Measurements from ENCODE around the gene SIRPA. TPM values are rescaled to one million over a fixed set of nuclear protein-coding genes. Genes with fewer than 3 reads are reported as not detected.

SIRPA gene
- total RNA-seq, 1 experiment from 2014 or later = 8.9 TPM

DNA sequence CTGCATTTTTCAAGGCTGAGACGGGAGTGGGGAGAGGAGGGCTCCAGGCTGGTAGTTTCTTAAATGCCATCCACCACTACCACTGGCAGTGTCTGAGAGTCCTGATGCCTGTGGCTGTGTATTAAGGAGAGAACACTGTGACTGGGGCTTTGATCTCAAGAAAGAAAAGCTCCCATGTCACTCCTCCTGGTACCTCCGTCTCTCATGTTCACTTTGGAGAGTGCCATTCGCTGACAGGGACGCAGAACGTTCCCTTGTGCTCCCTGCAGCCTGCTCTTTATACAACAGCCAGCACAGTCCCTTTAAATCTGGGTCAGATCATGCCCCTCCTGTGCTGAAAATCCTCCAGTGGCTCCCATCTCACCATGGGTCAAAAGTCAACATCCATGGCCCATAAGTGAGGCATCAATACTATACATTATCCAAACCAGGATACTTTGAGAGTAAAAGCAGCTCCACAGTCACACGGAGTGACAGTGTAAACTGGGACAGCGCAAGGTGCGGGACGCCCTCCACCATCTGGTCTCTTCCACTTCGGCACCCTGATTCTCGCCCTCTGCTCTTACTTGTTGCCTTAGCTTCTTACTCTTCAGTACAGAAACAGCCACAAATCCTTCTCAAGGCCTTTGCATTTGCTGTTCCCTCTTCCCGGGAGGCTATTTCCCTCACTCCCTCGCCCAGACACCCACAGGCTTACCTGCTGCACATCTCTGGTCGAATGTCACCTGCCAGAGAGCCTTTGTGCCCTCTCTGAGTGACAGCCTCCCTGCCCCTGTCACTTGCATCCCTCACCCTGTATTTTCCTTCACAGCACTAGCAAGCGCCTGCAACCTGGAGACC, 78.6 kb downstream of the SIRPA start (continued):
- TF ChIP-seq ZNF532 (CRISPR knock-in tag; IDR thresholded peaks at IDR 0.05; ENCODE audit: borderline replicate concordance) = no peak
- no peak for TF ChIP-seq SMAD3 (CRISPR knock-in tag; IDR thresholded peaks at IDR 0.05; ENCODE audit: borderline replicate concordance)
- TF ChIP-seq, protein P1, sequence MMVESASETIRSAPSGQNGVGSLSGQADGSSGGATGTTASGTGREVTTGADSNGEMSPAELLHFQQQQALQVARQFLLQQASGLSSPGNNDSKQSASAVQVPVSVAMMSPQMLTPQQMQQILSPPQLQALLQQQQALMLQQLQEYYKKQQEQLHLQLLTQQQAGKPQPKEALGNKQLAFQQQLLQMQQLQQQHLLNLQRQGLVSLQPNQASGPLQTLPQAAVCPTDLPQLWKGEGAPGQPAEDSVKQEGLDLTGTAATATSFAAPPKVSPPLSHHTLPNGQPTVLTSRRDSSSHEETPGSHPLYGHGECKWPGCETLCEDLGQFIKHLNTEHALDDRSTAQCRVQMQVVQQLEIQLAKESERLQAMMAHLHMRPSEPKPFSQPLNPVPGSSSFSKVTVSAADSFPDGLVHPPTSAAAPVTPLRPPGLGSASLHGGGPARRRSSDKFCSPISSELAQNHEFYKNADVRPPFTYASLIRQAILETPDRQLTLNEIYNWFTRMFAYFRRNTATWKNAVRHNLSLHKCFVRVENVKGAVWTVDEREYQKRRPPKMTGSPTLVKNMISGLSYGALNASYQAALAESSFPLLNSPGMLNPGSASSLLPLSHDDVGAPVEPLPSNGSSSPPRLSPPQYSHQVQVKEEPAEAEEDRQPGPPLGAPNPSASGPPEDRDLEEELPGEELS (CRISPR knock-in tag; IDR thresholded peaks at IDR 0.05) = no peak
- TF ChIP-seq ZNF317 (CRISPR knock-in tag; IDR thresholded peaks at IDR 0.05; ENCODE audit: borderline replicate concordance, low read depth) = no peak

DNA sequence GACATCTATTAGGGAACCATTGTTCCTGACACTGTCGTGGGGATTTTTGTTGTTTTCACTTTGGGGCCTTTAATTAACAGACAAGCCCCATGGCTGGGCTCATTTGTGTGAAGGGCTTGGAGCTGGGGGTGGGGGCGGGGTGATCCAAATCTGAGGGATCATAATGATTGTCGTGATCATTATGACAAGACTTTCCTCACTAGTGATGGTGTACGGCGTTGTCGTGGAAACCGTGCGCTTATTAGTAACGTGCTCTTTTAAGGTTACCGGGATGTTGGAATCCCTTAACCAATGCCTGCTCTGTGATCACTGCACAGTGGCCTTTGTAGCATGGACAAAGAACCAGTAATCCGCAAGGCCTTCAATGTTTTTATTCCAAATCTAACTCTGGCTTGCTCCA, 80.1 kb downstream of the SIRPA start:
- TF ChIP-seq ZBTB21 (CRISPR knock-in tag; IDR thresholded peaks at IDR 0.05; ENCODE audit: borderline replicate concordance) = no peak
- Mint-ChIP-seq H3K27me3 (ENCODE audit: low read depth) (peaks cover 4% of the 10 kb centered on the region), H3K9me3 (0 out of 2 replicates have a peak, but pooled peaks cover 5% of the 10 kb centered on the region), H3K27ac (no peak overlapping the region), H3K4me3 (no peak overlapping the region), H3K4me1 (peaks cover 13% of the 10 kb centered on the region; the same call in 1 of the 2 replicates), H3K36me3 (no peaks in the 10 kb centered on the region)
- ChIA-PET POLR2A (interaction anchor here (0.6 kb wide), 1 partner anchor 1802 kb away, joined by 4 read pairs; no protein-coding TSS in a partner anchor), CTCF (interaction anchor here (1.1 kb wide), 1 partner anchor 31 kb away, joined by 3 read pairs; no protein-coding TSS in a partner anchor)
- DNase-seq (ENCODE audit: low spot score) (no peak), ATAC-seq (no peak)

DNA sequence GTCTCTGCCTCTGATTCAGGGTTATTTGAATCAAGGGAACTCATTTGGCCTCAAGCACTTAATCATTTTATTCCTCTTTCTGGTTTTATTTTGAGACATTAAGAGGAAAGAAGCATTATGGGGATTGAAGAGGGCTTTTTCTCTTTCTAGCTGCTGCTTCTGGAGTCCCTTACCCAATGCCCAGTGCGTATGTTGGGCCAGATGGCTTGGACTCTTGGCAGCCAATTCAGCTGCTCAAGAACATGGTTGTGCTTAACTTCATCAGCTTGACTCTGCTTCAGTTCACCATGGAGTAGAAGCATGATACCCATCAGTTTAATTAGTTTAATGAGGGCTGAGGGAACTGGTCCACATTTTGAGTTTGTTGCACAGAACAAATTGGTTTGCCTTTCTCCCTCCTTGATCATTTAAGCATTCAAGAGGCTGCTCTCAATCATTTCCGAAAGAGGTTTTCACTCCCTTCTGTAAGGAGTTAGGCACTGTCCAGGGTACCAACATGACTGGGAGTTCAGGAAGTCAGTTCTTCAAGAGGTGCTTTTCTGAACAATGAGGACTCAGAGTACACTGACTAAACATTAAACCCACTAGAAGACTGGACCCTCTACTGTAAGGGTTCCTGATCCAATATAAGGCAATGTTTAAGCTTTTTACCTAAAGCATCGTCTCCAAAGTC, 84.0 kb downstream of the SIRPA start:
- CTCF ChIA-PET = no interaction called here
- ATAC-seq (no peak), DNase-seq (ENCODE audit: low spot score) (no peak)
- no peak overlapping the region for H3K4me3 Mint-ChIP-seq
- no peak overlapping the region for H3K27ac Mint-ChIP-seq
- 0 out of 2 replicates have a peak, but pooled peaks cover 5% of the 10 kb centered on the region for H3K9me3 Mint-ChIP-seq
- no peaks in the 10 kb centered on the region for H3K4me1 Mint-ChIP-seq
- H3K36me3 Mint-ChIP-seq = no peaks in the 10 kb centered on the region
- POLR2A ChIA-PET = no interaction called here
- peaks cover 4% of the 10 kb centered on the region for H3K27me3 Mint-ChIP-seq (ENCODE audit: low read depth)
- TF ChIP-seq GTF2I (CRISPR knock-in tag; conservative IDR thresholded peaks at IDR 0.05) (no peak), NFATC4 (CRISPR knock-in tag; IDR thresholded peaks at IDR 0.05) (no peak), USF1 (CRISPR knock-in tag; IDR thresholded peaks at IDR 0.05) (no peak), KAT7 (CRISPR knock-in tag; IDR thresholded peaks at IDR 0.05; ENCODE audit: borderline replicate concordance) (no peak), TCF7 (CRISPR knock-in tag; IDR thresholded peaks at IDR 0.05; ENCODE audit: low read depth) (no peak), ZNF532 (CRISPR knock-in tag; IDR thresholded peaks at IDR 0.05; ENCODE audit: borderline replicate concordance) (no peak), ZNF263 (CRISPR knock-in tag; IDR thresholded peaks at IDR 0.05; ENCODE audit: low read depth) (no peak), SOX15 (CRISPR knock-in tag; IDR thresholded peaks at IDR 0.05) (no peak), ESRRA (CRISPR knock-in tag; IDR thresholded peaks at IDR 0.05; ENCODE audit: borderline replicate concordance) (no peak), ZNF396 (CRISPR knock-in tag; IDR thresholded peaks at IDR 0.05; ENCODE audit: borderline replicate concordance) (no peak)
- TF ChIP-seq, protein P1 (CRISPR knock-in tag; IDR thresholded peaks at IDR 0.05) = no peak
